Measurements from ENCODE around the gene PAGE2.
"Not testable (repeated sequence)": the region's sequence is repeated elsewhere in the genome, so short reads cannot be mapped to it uniquely, and the experiment has no call there.

The PAGE2 gene

GRCh38 chrX:55123900-55124299 is 35.1 kb downstream of the PAGE2 start:
- no peak for DNase-seq (ENCODE audit: low read depth in 2 of 2)

- DNase-seq (ENCODE audit: low read depth in 2 of 2) = no peak
These were observed 38.9 kb downstream of the PAGE2 start for GRCh38 chrX:55127692-55128091.

DNA sequence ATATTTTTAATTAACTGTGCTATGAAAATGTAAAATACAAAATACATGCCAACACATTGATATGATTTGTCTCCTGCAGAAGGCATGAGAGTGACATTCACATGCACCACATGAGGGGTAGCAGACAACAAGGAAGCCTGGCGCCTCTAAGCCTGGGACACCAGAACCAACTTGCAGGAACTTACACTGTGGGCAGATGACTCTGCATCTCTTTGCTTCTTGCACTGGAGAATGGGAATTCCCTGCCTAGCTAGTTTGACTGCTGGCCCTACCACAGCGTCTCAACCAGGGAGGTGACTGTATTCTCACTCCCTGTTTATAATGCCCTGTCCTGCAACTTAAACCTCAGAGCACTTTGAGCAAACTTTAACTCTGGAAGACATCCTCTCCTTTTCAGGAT is 40.5 kb downstream of the PAGE2 start:
- DNase-seq (ENCODE audit: low read depth in 2 of 2) = no peak

DNA sequence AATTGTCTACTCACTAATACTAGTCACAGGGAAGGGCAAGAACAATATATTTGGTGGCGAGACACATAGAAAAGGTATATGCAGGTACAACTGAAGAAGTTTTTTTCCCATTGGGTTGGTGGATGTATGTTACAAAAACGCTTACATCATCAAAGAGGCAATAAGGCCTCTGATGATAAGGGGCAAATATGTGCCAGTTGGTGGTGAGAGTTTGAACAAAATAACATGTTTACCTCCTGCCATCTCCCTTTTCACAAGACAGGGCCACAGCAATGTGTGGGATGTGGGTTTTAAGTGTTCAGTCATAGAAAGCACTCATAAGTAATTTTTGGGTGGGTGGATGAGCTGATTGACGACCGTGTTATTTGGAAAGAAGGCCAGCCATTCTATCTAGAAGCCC is 41.7 kb downstream of the PAGE2 start:
- no peak for DNase-seq (ENCODE audit: low read depth in 2 of 2)

- no peak for DNase-seq (ENCODE audit: low read depth in 2 of 2)
These were observed 43.6 kb downstream of the PAGE2 start for GRCh38 chrX:55132416-55132815.

GRCh38 chrX:55135171-55135570 is 46.4 kb downstream of the PAGE2 start:
- DNase-seq (ENCODE audit: low read depth in 2 of 2) = peak in 1 of 2 donors; percentile 1

DNA sequence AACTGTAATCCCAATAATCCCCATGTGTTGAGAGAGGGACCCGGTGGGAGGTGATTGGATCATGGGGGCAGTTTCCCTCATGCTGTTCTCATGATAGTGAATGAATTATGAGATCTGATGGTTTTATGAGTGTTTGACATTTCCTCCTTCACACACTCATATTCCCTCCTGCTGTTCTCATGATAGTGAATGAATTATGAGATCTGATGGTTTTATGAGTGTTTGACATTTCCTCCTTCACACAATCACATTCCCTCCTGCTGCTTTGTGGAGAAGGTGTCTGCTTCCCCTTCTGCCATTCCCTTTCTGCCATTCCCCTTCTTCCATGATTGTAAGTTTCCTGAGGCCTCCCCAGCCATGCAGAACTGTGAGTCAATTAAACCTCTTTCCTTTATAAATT is 52.0 kb downstream of the PAGE2 start:
- DNase-seq (ENCODE audit: low read depth in 2 of 2) = not testable (repeated sequence)

Data from stimulated activated CD8-positive, alpha-beta memory T cell treated with anti-CD3 and anti-CD28 coated beads, Interleukin-7, amount 100 ng/mL, for 1 hour (primary cell).